B cell (primary cell): Measurements from ENCODE around the gene EYS. TPM values are rescaled to one million over a fixed set of nuclear protein-coding genes. Genes with fewer than 3 reads are reported as not detected.

Experiments
- ATAC-seq: fragments of 200-7000 bp; cut with Tn5 transposase; one replicate; pipeline ENCODE4 v1.10.0; 2021; ENCODE audit warnings: low read depth, mild to moderate bottlenecking, moderate number of reproducible peaks, moderate library complexity
- CTCF ChIA-PET: fragments of 350-600 bp; sonication (Branson Sonifier 250); formaldehyde crosslinking; loops from one replicate; lab custom pipeline; 2021; ENCODE audit warnings: antibody characterized with exemption, inconsistent platforms; lab: Charles Lee
- POLR2A ChIA-PET: fragments of 350-600 bp; sonication (Branson Sonifier 250); formaldehyde crosslinking; loops from one replicate; lab custom pipeline; 2021; ENCODE audit warnings: antibody characterized with exemption; lab: Charles Lee
- DNase-seq: peaks from one replicate; pipeline ENCODE4 v3.0.0; 2013
- H2AFZ ChIP-seq: 2 replicates; pipeline ENCODE4 v1.6.1; 2012; ENCODE audit warnings: mild to moderate bottlenecking, low read depth, low read length; ENCODE audit not compliant: insufficient read depth, poor library complexity, severe bottlenecking
- H3K27ac ChIP-seq, 2 donors: 1 replicate in 1 of 2; 2 replicates in 1 of 2; pipeline ENCODE4 v1.5.1; 2012 to 2013; ENCODE audit warnings: low read length in 2 of 2, mild to moderate bottlenecking in 2 of 2, moderate library complexity in 1 of 2
- H3K27me3 ChIP-seq, 4 experiments: fragments of 200-600 bp in 1 of 4; sonication (generic) in 1 of 4; replicated peaks in 1 of 4; 1 replicate in 2 of 4; 2 replicates in 2 of 4; pipeline versions ENCODE4 v1.6.1 to v1.7.0; 2013 to 2016; ENCODE audit warnings: low read length in 3 of 4, mild to moderate bottlenecking in 2 of 4, mixed read lengths in 1 of 4, moderate library complexity in 1 of 4; ENCODE audit not compliant: insufficient read depth in 4 of 4, control insufficient read depth in 3 of 4; ENCODE audit errors: control extremely low read depth in 1 of 4
- H3K36me3 ChIP-seq, 2 experiments: replicated peaks in 1 of 2; 1 replicate in 1 of 2; 2 replicates in 1 of 2; pipeline versions ENCODE4 v1.6.1 to v1.7.1; 2013; ENCODE audit warnings: low read length in 1 of 2; ENCODE audit not compliant: insufficient read depth in 2 of 2, control insufficient read depth in 1 of 2; ENCODE audit errors: control extremely low read depth in 1 of 2, extremely low read depth in 1 of 2
- H3K4me1 ChIP-seq, 2 donors: fragments of 200-600 bp in 1 of 2; sonication (generic) in 1 of 2; 1 replicate in 1 of 2; 2 replicates in 1 of 2; pipeline versions ENCODE4 v1.5.1 to v1.6.1; 2013 to 2017; ENCODE audit warnings: low read length in 2 of 2; ENCODE audit not compliant: control insufficient read depth in 2 of 2, insufficient read depth in 2 of 2
- H3K4me2 ChIP-seq: replicated peaks from 2 replicates; pipeline ENCODE3; 2012; ENCODE audit warnings: mild to moderate bottlenecking, low read depth, low read length; ENCODE audit not compliant: poor library complexity, severe bottlenecking
- H3K4me3 ChIP-seq, 5 experiments: fragments of 200-600 bp in 1 of 5; sonication (generic) in 1 of 5; 1 replicate in 3 of 5; 2 replicates in 2 of 5; pipeline versions ENCODE4 v1.5.1 to v1.7.0; 2011 to 2016; ENCODE audit warnings: low read length in 4 of 5, mild to moderate bottlenecking in 4 of 5, low read depth in 2 of 5, control low read depth in 1 of 5, moderate library complexity in 1 of 5; ENCODE audit not compliant: insufficient read depth in 1 of 5; ENCODE audit errors: control extremely low read depth in 1 of 5, extremely low read depth in 1 of 5
- H3K79me2 ChIP-seq: fragments of 200-600 bp; sonication (generic); one replicate; pipeline ENCODE4 v1.6.0; 2016; ENCODE audit warnings: low read length; ENCODE audit not compliant: control insufficient read depth, insufficient read depth
- H3K9ac ChIP-seq: fragments of 200-600 bp; sonication (generic); 2 replicates; pipeline ENCODE4 v1.6.1; 2017; ENCODE audit warnings: mild to moderate bottlenecking, low read length, moderate library complexity
- H3K9me3 ChIP-seq, 3 donors: one replicate each; pipeline versions ENCODE4 v1.6.1 to v1.7.1; 2013; ENCODE audit warnings: low read length in 2 of 3; ENCODE audit not compliant: control insufficient read depth in 2 of 3, insufficient read depth in 1 of 3; ENCODE audit errors: control extremely low read depth in 1 of 3
- H4K20me1 ChIP-seq: 2 replicates; pipeline ENCODE4 v1.6.0; 2012; ENCODE audit warnings: mild to moderate bottlenecking, low read length; ENCODE audit not compliant: insufficient read depth, control insufficient read depth, poor library complexity, severe bottlenecking
- H3K27ac Mint-ChIP-seq: one replicate; pipeline ENCODE4 v1.8.0; 2021; ENCODE audit warnings: mixed read lengths
- H3K27me3 Mint-ChIP-seq: one replicate; pipeline ENCODE4 v1.8.0; 2021; ENCODE audit warnings: mixed read lengths
- H3K4me1 Mint-ChIP-seq: one replicate; pipeline ENCODE4 v1.8.0; 2021; ENCODE audit warnings: mixed read lengths
- H3K4me3 Mint-ChIP-seq: one replicate; pipeline ENCODE4 v1.8.0; 2021; ENCODE audit warnings: mixed read lengths
- H3K9me3 Mint-ChIP-seq: one replicate; pipeline ENCODE4 v1.8.0; 2022; ENCODE audit warnings: mixed read lengths; ENCODE audit not compliant: insufficient read depth
- CTCF ChIP-seq: fragments of 200-600 bp; IDR thresholded peaks from one replicate; pipeline ENCODE4 v1.8.0; 2022; ENCODE audit warnings: antibody characterized with exemption, mild to moderate bottlenecking
- EZH2 ChIP-seq: IDR thresholded peaks from 2 replicates; pipeline ENCODE4 v1.6.1; 2012; ENCODE audit warnings: borderline replicate concordance, low read depth, mild to moderate bottlenecking, moderate library complexity, low read length; ENCODE audit not compliant: insufficient read depth, poor library complexity, severe bottlenecking
- WGBS: methylation state at CpG from one replicate; pipeline ENCODE4 v1.1.5; 2013; ENCODE audit warnings: missing lambda C conversion rate; ENCODE audit not compliant: insufficient coverage; 5-methylcytosine and 5-hydroxymethylcytosine counted together
- intact Hi-C: fragments of 100-400 bp; cut with micrococcal nuclease; formaldehyde crosslinking; loops from one replicate; pipeline ENCODE4 v1.10.0; 2022
- polyA plus RNA-seq: library from polyadenylated mRNA; depleted of rRNA; stranded (reverse); fragments of >200 nt; gene quantifications from 2 replicates; pipeline ENCODE4 v1.2.3, GENCODE V29; 2012
- total RNA-seq, 2 donors: library from RNA; stranded (reverse); fragments of 120-200 nt in 1 of 2; gene quantifications; 1 replicate in 1 of 2; 2 replicates in 1 of 2; pipeline versions ENCODE4 v1.2.3 to v1.2.4, GENCODE V29; 2013 to 2022

Gene EYS
- total and polyA plus RNA-seq, 2 donors (not counting 1 experiment from before 2014, with no cell fraction given): not detected

GRCh38 chr6:65709099-65709830 is 2.2 kb upstream of the EYS start:
- no peaks in the 10 kb centered on the region for H3K4me1 Mint-ChIP-seq
- no peaks in the 10 kb centered on the region for H4K20me1 ChIP-seq
- no peaks in the 10 kb centered on the region for H3K79me2 ChIP-seq
- no peak overlapping the region for H3K4me3 ChIP-seq
- no peaks in the 10 kb centered on the region for H3K27me3 Mint-ChIP-seq
- no peak overlapping the region for H3K27ac Mint-ChIP-seq
- no peaks in the 10 kb centered on the region for H3K4me1 ChIP-seq
- peaks cover 2% of the 10 kb centered on the region for H3K9me3 Mint-ChIP-seq
- ATAC-seq (no peak), DNase-seq (no peak)
- H3K36me3 ChIP-seq: no peaks in the 10 kb centered on the region
- peaks cover 0 to 3% (median 0%) of the 10 kb centered on the region in 3 donors for H3K9me3 ChIP-seq
- H3K9ac ChIP-seq: no peak overlapping the region
- H3K4me3 Mint-ChIP-seq: no peak overlapping the region
- no peaks in the 10 kb centered on the region for H3K27me3 ChIP-seq
- H2AFZ ChIP-seq: no peak overlapping the region
- CTCF ChIA-PET: no interaction called here
- no peak overlapping the region for H3K27ac ChIP-seq
- no peak overlapping the region for H3K4me2 ChIP-seq
- no CpG with 5 or more reads among the region's 5 CpGs for WGBS
- POLR2A ChIA-PET: no interaction called here
- TF ChIP-seq CTCF (no peak), EZH2 (no peak)
- intact Hi-C loops: no loop called here

GRCh38 chr6:65708162-65708561 is 1.1 kb upstream of the EYS start:
- Histone ChIP-seq H2AFZ (no peak overlapping the region), H3K4me1 (no peaks in the 10 kb centered on the region), H3K4me2 (no peak overlapping the region), H3K27ac (no peak overlapping the region), H3K36me3 (no peaks in the 10 kb centered on the region), H3K79me2 (no peaks in the 10 kb centered on the region), H3K27me3 (no peaks in the 10 kb centered on the region), H4K20me1 (no peaks in the 10 kb centered on the region), H3K4me3 (no peak overlapping the region), H3K9ac (no peak overlapping the region), H3K9me3 (peaks cover 0 to 3% (median 0%) of the 10 kb centered on the region in 3 donors)
- no peaks in the 10 kb centered on the region for H3K4me1 Mint-ChIP-seq
- DNase-seq: no peak
- TF ChIP-seq EZH2 (no peak), CTCF (no peak)
- peaks cover 2% of the 10 kb centered on the region for H3K9me3 Mint-ChIP-seq
- ChIA-PET POLR2A (no interaction called here), CTCF (no interaction called here)
- H3K27ac Mint-ChIP-seq: no peak overlapping the region
- no peak for ATAC-seq
- WGBS: no CpG with 5 or more reads among the region's 1 CpG
- intact Hi-C loops: no loop called here
- H3K27me3 Mint-ChIP-seq: no peaks in the 10 kb centered on the region
- H3K4me3 Mint-ChIP-seq: no peak overlapping the region
